ENCODE results near the gene AQP2.

AQP2 gene, protein sequence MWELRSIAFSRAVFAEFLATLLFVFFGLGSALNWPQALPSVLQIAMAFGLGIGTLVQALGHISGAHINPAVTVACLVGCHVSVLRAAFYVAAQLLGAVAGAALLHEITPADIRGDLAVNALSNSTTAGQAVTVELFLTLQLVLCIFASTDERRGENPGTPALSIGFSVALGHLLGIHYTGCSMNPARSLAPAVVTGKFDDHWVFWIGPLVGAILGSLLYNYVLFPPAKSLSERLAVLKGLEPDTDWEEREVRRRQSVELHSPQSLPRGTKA

DNA sequence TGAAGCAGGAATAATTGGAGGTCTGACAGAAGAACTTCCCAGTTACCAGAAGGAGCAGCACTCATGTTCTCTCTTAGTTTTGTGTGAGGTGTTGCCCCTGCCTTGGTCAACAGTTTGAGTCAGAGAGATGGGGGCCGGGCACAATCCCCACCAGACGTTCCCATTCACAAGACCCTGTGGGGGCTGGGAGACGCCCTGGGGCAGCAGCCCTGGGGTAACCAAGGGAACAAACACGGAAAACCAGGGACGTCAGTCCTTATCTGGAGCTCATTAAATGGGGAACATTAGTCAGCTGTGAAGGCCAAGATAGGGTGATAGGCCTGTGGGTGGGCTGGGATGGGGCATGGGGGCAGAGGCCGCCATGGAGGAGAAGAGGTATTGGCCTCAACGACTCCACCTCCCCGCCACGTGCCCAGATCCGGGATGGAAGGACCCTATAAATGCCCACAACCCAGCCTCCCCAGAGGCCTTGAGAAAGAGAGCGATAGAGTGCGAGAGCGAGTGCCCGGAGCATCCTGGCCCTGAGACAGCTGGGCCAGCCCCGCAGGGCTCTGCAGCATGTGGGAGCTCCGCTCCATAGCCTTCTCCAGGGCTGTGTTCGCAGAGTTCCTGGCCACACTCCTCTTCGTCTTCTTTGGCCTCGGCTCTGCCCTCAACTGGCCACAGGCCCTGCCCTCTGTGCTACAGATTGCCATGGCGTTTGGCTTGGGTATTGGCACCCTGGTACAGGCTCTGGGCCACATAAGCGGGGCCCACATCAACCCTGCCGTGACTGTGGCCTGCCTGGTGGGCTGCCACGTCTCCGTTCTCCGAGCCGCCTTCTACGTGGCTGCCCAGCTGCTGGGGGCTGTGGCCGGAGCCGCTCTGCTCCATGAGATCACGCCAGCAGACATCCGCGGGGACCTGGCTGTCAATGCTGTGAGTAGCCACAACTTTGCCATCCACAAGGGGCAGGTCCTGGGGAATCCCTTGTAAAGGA, at the start of gene AQP2:
Gene AQP2 (plus strand): TSS at position 465 of the 979 bp plus-strand sequence. CDS start 94 bp downstream, at position 559.
- no peaks in the 10 kb centered on the region for H3K36me3 ChIP-seq (ENCODE audit: control insufficient read depth, insufficient read depth, low read length)

DNA sequence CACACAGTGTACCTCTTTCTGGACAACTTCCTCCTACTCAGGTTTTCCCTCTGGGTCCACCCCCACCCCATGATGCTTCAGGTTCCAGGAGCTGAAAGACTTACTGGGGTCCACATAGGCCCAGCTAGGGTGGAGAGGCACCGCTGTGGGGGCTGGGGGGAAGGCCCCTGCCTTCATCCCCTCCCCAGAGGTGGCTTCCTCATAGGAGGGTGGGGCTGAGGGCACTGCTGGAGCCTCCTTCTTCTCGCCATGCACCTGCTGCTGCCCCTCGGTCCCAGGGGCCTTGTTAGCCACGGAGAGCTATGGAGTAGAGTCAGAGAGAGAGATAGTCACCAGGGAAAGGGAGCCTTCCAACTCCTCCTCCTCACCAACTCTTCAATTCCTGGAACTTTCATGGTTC, 49.5 kb upstream of the AQP2 start:
- H3K27me3 ChIP-seq (replicated peaks; ENCODE audit: control insufficient read depth, insufficient read depth, low read length), result peaks cover 3% of the 10 kb centered on the region
- no peak for DNase-seq (ENCODE audit: extremely low read depth, insufficient read length)
- TF ChIP-seq, protein P1, sequence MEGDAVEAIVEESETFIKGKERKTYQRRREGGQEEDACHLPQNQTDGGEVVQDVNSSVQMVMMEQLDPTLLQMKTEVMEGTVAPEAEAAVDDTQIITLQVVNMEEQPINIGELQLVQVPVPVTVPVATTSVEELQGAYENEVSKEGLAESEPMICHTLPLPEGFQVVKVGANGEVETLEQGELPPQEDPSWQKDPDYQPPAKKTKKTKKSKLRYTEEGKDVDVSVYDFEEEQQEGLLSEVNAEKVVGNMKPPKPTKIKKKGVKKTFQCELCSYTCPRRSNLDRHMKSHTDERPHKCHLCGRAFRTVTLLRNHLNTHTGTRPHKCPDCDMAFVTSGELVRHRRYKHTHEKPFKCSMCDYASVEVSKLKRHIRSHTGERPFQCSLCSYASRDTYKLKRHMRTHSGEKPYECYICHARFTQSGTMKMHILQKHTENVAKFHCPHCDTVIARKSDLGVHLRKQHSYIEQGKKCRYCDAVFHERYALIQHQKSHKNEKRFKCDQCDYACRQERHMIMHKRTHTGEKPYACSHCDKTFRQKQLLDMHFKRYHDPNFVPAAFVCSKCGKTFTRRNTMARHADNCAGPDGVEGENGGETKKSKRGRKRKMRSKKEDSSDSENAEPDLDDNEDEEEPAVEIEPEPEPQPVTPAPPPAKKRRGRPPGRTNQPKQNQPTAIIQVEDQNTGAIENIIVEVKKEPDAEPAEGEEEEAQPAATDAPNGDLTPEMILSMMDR (IDR thresholded peaks at IDR 0.05; ENCODE audit: insufficient read depth, low read length, poor library complexity, severe bottlenecking), result no peak
- no peak overlapping the region for H3K4me3 ChIP-seq (replicated peaks; ENCODE audit: low read depth, low read length)
- H3K36me3 ChIP-seq (ENCODE audit: control insufficient read depth, insufficient read depth, low read length), result no peaks in the 10 kb centered on the region

More for the DNA sequence above, at the start of gene AQP2:
- peaks cover 5% of the 10 kb centered on the region for H3K27me3 ChIP-seq (replicated peaks; ENCODE audit: control insufficient read depth, insufficient read depth, low read length)
- no peak within 1 kb of the TSS for H3K4me3 ChIP-seq (replicated peaks; ENCODE audit: low read depth, low read length)
- DNase-seq (ENCODE audit: extremely low read depth, insufficient read length), result no peak
- TF ChIP-seq, protein P1 (IDR thresholded peaks at IDR 0.05; ENCODE audit: insufficient read depth, low read length, poor library complexity, severe bottlenecking), result no peak

DNA sequence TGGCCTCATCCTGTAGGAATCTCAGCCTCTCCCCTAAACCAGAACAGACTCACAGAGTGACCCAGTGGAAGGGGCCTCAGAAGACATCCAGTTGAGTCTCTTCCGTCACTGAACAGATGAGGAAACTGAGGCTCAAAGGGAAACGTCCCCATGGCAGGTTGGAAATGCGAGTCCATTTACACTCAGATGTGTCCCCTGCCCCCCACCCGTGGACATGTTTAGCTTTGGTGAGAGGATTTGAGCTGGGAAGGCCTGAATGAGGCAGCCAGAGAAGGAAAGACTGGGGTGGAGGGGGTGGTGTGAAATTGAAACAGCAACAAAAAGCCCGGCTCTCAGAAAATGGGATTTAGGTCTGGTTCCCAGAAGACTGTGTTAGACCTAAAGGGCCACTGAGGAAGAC, 48.6 kb upstream of the AQP2 start:
- H3K4me3 ChIP-seq (replicated peaks; ENCODE audit: low read depth, low read length), result no peak overlapping the region
- no peak for DNase-seq (ENCODE audit: extremely low read depth, insufficient read length)

DNA sequence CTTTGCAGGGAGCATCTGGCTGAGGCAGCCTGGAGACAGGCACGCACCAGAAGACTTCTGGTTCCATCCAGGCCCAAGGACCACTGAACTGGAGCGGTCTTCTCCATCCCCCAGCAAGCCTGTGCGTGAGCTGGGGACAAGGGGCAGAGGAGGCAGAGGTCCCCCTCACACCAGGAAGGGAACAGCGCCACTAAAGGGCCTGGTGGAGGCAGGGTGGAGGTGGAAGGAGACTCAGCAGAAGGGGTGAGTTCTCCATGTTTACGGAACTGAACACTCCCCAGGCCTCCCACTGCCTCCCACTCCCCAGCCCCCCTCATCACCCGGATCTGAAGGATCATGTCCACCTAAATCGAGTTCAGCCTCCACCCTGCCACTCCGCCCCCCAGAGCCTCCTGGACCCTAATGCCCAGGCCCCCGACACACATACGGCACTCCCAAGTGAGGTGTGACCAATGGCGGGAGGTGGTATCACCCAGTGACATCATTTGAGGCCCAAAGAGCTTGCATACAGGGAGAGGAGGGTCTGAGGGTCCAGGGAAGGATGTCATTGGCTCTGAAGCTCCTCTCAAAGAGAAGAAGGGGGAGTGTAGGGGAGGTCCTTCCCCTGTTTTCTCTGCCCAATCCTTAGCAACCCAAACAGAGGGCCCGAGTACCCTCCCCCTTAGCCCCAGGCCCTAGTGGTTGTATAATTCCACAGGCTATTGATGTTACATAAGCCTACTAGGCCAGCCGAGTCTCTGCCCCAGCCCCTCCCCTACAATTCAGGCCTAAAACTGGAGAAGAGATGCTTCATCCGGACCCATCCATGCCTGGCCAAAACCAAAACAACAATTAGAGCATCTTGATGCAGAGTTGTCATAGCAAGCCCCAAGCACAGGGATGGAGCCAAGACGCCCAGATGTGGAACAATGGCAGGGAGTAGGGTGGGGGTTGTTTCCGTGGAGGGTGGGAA, 47.9 kb upstream of the AQP2 start:
- TF ChIP-seq, protein P1 (IDR thresholded peaks at IDR 0.05; ENCODE audit: insufficient read depth, low read length, poor library complexity, severe bottlenecking), result no peak
- Histone ChIP-seq H3K36me3 (ENCODE audit: control insufficient read depth, insufficient read depth, low read length) (no peaks in the 10 kb centered on the region), H3K4me3 (replicated peaks; ENCODE audit: low read depth, low read length) (no peak overlapping the region), H3K27me3 (replicated peaks; ENCODE audit: control insufficient read depth, insufficient read depth, low read length) (peaks cover 3% of the 10 kb centered on the region)
- no peak for DNase-seq (ENCODE audit: extremely low read depth, insufficient read length)

More for the DNA sequence above, 48.6 kb upstream of the AQP2 start:
- TF ChIP-seq, protein P1 (IDR thresholded peaks at IDR 0.05; ENCODE audit: insufficient read depth, low read length, poor library complexity, severe bottlenecking), result no peak
- Histone ChIP-seq H3K27me3 (replicated peaks; ENCODE audit: control insufficient read depth, insufficient read depth, low read length) (peaks cover 3% of the 10 kb centered on the region), H3K36me3 (ENCODE audit: control insufficient read depth, insufficient read depth, low read length) (no peaks in the 10 kb centered on the region)

DNA sequence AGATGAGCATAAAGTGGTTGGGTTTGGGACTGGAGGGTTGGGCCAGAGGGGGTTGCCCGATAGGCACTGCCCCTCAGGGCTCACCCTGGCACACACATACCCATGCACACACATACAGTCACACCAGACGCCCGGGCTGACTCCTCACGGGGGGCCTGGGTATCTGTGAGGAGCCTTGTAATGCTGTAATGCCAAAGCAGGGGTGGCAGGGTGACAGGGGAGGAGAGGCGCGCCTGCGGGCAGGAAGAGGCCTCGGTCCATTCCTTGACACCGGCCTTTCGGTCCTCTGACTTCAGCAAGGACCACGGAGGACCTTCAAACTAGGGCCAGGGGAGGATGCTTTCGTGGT, 47.2 kb upstream of the AQP2 start:
- no peak for DNase-seq (ENCODE audit: extremely low read depth, insufficient read length)
- Histone ChIP-seq H3K27me3 (replicated peaks; ENCODE audit: control insufficient read depth, insufficient read depth, low read length) (peaks cover 3% of the 10 kb centered on the region), H3K4me3 (replicated peaks; ENCODE audit: low read depth, low read length) (no peak overlapping the region), H3K36me3 (ENCODE audit: control insufficient read depth, insufficient read depth, low read length) (no peaks in the 10 kb centered on the region)
- TF ChIP-seq, protein P1 (IDR thresholded peaks at IDR 0.05; ENCODE audit: insufficient read depth, low read length, poor library complexity, severe bottlenecking), result no peak

Data from GM06990 (cell line).